Measurements from ENCODE around the gene FRS2.

Gene FRS2

DNA sequence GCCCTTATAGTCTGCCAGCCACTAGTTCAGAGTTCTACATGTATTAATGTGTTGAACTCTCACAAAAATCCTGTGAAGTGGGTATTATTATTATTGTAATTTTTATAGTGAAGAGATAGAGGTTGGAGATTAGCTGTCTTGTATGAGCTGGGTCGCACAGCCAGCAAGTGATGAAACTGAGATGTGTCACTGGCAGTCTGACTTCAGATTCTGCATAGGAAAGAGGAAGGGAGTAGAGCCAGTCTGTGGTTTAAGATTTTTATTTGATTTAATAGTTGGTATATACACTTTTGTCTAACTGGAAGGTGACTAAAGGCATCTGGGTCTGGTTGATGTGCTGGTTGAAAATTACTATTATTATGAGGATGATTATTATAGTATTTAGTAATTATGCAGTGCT lies 5.8 kb upstream of the FRS2 start:
- DNase-seq (ENCODE audit: low read depth) = no peak
- no peak for TF ChIP-seq CTCF (conservative IDR thresholded peaks at IDR 0.05; ENCODE audit: low read depth, low read length)
- H3K4me3 ChIP-seq (ENCODE audit: low read depth, low read length) = no peak overlapping the region

- no peak for TF ChIP-seq CTCF (conservative IDR thresholded peaks at IDR 0.05; ENCODE audit: low read depth, low read length)
- H3K4me3 ChIP-seq (ENCODE audit: low read depth, low read length) = no peak overlapping the region
- DNase-seq (ENCODE audit: low read depth) = no peak
These were observed 3.3 kb upstream of the FRS2 start for GRCh38 chr12:69466867-69467266.

- TF ChIP-seq CTCF (conservative IDR thresholded peaks at IDR 0.05; ENCODE audit: low read depth, low read length) = no peak
- no peak for DNase-seq (ENCODE audit: low read depth)
- no peak overlapping the region for H3K4me3 ChIP-seq (ENCODE audit: low read depth, low read length)
These were observed 2.8 kb upstream of the FRS2 start for GRCh38 chr12:69467366-69467765.

GRCh38 chr12:69468237-69469026 lies 1.8 kb upstream of the FRS2 start:
- no peak for TF ChIP-seq CTCF (conservative IDR thresholded peaks at IDR 0.05; ENCODE audit: low read depth, low read length)
- no peak overlapping the region for H3K4me3 ChIP-seq (ENCODE audit: low read depth, low read length)
- no peak for DNase-seq (ENCODE audit: low read depth)

DNA sequence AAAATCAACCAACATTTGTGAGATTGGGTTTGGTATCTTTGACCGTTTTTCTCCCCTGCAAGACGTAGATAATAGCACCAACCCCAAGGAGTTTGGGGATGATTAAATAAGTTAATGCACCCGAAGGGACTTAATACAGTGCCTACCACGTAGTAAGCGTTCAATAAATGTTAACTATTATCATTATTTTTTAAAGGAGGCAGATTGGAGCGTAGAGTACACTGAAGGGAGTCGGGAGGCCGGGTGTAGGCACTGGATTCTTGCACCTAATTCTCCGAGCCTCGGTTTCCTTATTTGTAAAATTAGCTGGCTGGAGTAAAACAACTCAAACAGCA lies 367 bp upstream of the FRS2 start:
- DNase-seq (ENCODE audit: low read depth) = no peak

GRCh38 chr12:69471076-69471430 lies 865 bp downstream of the FRS2 start:
- peak overlapping the region; percentile 93 for H3K4me3 ChIP-seq (ENCODE audit: low read depth, low read length)
- no peak for TF ChIP-seq CTCF (conservative IDR thresholded peaks at IDR 0.05; ENCODE audit: low read depth, low read length)

More for the DNA sequence above, 367 bp upstream of the FRS2 start:
- H3K4me3 ChIP-seq (ENCODE audit: low read depth, low read length) = peak overlapping the region; percentile 93
- no peak for TF ChIP-seq CTCF (conservative IDR thresholded peaks at IDR 0.05; ENCODE audit: low read depth, low read length)

DNA sequence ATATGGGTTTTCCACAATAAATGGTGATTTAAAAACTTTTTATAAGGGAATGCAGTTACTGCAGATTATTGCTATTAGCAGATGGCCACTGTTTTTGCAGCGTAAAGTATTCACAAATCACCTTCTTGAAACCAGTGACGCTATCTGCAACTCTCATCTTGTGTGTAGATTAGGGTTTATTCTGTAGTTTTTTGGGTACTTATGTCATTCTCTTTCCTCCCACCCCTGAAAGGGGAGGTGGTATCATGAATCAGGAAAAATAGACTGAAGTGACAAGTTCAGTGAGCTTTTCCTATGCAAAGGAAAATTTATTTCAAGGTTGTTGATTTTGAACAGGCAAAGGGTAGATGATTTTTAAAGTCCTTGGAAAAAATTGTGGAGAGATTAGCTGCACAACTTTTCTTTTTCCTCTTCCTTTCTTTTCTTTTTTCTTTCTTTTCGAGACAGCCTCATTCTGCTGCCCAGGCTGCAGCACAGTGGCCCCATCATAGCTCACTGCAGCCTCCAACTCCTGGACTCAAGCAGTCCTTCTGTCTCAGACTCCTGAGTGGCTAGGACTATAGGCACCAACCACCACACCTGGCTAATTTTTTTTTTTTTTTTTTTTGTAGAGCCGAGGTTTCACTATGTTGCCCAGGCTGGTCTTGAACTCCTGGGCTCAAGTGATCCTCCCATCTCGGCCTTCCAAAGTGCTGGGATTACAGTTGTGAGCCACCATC lies 1.6 kb downstream of the FRS2 start:
- no peak for TF ChIP-seq CTCF (conservative IDR thresholded peaks at IDR 0.05; ENCODE audit: low read depth, low read length)
- no peak for DNase-seq (ENCODE audit: low read depth)
- H3K4me3 ChIP-seq (ENCODE audit: low read depth, low read length) = peak overlapping the region; percentile 93

More at GRCh38 chr12:69471076-69471430, 865 bp downstream of the FRS2 start:
- no peak for DNase-seq (ENCODE audit: low read depth)
